NCI-H2196 treated with DMSO at 0.1 percent for 48 hours (cell line): ENCODE results near the gene EXT2.

Experiments
- DNase-seq: peaks from one replicate; lab custom pipeline; 2025; ENCODE audit not compliant: unreplicated experiment; lab: John Stamatoyannopoulos, UW

The EXT2 gene

GRCh38 chr11:44235765-44236201, 140.3 kb downstream of the EXT2 start:
- DNase-seq = no peak

GRCh38 chr11:44236296-44236695, 140.8 kb downstream of the EXT2 start:
- DNase-seq = no peak

- no peak for DNase-seq
Measured at GRCh38 chr11:44237156-44237555, 141.7 kb downstream of the EXT2 start.

- peak; percentile 8 for DNase-seq
Measured at GRCh38 chr11:44241851-44242250, 146.4 kb downstream of the EXT2 start.

- no peak for DNase-seq
Measured at GRCh38 chr11:44243086-44243485, 147.6 kb downstream of the EXT2 start.

GRCh38 chr11:44243595-44244343, 148.3 kb downstream of the EXT2 start:
- no peak for DNase-seq

GRCh38 chr11:44244639-44245310, 149.3 kb downstream of the EXT2 start:
- no peak for DNase-seq

- no peak for DNase-seq
Measured at GRCh38 chr11:44246726-44247125, 151.2 kb downstream of the EXT2 start.

- DNase-seq = no peak
Measured at GRCh38 chr11:44247508-44247907, 152.0 kb downstream of the EXT2 start.

- no peak for DNase-seq
Measured at GRCh38 chr11:44248109-44248508, 152.6 kb downstream of the EXT2 start.

- DNase-seq = no peak
Measured at GRCh38 chr11:44250421-44250820, 154.9 kb downstream of the EXT2 start.

- no peak for DNase-seq
Measured at GRCh38 chr11:44252999-44253602, 157.6 kb downstream of the EXT2 start.

- DNase-seq = no peak
Measured at GRCh38 chr11:44255406-44256071, 160.1 kb downstream of the EXT2 start.

- DNase-seq = no peak
Measured at GRCh38 chr11:44256673-44257291, 161.3 kb downstream of the EXT2 start.

- DNase-seq = no peak
Measured at GRCh38 chr11:44257338-44258189, 162.1 kb downstream of the EXT2 start.

- no peak for DNase-seq
Measured at GRCh38 chr11:44258190-44258489, 162.7 kb downstream of the EXT2 start.

- DNase-seq = no peak
Measured at GRCh38 chr11:44258839-44259420, 163.5 kb downstream of the EXT2 start.

GRCh38 chr11:44260081-44260480, 164.6 kb downstream of the EXT2 start:
- no peak for DNase-seq

GRCh38 chr11:44261800-44262591, 166.5 kb downstream of the EXT2 start:
- no peak for DNase-seq
